NCI-H2107 treated with DMSO at 0.1 percent for 48 hours (cell line): ENCODE measurements around the gene FRY.

Source experiments
- DNase-seq: peaks from one replicate; lab custom pipeline; 2025; ENCODE audit not compliant: unreplicated experiment; lab: John Stamatoyannopoulos, UW

Gene FRY

DNA sequence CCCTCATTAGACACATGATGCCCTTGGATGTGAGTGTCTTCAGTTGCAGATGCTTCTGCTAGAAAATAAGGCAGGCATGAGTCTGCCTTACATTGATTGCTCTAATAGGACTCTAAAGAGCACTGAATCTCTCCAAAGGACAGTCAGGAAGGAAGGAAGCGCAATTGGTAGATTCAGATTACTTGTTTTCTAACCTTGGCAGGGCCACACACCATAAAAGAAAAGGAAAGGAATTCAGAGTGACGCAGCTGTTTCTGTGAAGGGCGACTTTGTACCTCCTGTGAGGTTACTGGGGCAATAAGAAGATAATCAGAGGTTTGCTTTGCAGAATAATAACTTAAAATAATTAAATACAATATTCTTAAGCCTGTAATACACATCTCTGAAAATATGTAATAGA, 48.0 kb downstream of the FRY start:
- no peak for DNase-seq

DNA sequence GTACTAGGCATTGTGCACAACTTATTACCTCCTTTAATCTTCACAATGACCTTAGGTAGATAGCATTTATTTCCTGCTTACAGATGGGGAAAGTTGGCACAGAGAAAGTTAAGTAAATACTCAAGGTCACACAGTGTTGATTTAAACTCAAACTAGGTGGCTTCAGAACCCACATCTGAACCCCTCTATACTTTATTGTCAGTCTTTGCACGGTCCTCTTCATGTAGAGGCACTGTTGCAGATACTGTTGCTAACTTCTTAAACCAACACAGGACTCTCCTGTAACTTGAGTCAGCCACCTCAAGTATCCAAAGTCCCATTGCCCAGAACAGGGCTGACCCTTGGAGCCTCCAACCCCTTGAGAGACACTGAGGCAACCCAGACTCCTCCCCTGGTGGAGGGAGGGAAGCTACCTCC, 48.8 kb downstream of the FRY start:
- DNase-seq = no peak

DNA sequence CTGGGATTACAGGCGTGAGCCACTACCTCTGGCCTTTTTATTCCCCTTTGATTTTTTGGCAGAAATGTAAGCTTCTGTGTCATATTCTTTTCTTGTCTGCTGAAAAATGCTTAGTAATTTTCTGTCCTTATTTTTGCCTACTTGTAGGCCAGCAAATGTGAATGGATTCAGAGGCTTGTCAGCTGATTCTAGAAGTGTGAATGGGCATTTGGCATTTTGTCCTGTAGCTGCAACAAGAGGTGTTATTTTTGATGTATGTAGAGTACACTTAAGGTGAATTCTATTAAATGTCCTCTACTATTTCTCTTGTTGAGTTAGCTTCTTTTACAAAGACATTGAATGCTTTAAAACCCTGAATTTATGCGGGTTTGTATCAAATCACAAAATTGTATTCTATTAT, 50.0 kb downstream of the FRY start:
- DNase-seq = no peak

DNA sequence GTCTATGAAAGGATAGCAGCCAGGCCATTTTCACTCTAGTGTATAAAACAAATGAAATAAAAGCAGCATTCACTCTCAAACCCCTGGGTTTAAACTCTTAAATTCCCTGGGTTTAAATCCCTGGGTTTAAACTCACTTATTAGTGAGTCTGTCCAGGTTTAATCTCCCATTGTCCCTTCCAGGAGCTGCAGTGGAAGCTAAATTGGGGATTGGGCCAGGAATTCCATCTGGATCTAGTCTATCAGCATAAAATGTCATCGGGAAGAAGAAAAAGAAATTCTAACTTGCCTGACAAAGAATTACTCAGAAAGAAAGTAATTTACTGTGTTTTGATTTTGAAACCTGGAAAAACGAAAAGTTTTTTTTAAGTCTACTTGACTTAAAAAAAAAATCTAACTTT, 54.8 kb downstream of the FRY start:
- no peak for DNase-seq

DNA sequence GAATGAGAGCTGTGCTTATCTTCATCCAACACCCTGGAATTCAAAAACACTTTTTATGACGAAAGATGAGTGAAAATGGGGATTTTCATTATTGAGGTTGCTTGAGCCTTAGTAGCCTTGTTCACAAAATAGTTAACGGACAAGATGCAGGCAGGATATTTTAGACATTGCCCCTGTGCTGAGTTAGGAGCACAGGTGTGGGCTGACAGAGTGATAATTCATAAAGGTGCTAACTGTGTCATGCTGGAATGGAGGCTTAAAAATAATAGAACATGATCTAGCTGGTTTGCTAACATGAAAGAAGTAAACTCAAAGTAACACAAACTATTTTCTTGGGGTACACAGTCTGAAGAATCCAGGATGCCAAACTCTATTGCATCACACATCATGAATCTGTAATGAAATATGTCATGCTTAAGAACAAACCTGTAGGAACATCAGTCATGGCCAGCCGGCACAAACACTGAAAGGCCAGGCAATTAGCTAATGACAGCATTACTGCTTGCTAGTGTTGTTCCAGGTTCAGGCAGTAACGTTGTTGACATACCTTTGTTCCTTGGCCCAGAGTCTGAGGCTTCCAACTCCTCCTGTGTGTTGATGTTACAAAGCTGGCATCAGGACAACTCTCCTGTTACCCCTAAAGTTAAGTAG, 55.3 kb downstream of the FRY start:
- DNase-seq = no peak

DNA sequence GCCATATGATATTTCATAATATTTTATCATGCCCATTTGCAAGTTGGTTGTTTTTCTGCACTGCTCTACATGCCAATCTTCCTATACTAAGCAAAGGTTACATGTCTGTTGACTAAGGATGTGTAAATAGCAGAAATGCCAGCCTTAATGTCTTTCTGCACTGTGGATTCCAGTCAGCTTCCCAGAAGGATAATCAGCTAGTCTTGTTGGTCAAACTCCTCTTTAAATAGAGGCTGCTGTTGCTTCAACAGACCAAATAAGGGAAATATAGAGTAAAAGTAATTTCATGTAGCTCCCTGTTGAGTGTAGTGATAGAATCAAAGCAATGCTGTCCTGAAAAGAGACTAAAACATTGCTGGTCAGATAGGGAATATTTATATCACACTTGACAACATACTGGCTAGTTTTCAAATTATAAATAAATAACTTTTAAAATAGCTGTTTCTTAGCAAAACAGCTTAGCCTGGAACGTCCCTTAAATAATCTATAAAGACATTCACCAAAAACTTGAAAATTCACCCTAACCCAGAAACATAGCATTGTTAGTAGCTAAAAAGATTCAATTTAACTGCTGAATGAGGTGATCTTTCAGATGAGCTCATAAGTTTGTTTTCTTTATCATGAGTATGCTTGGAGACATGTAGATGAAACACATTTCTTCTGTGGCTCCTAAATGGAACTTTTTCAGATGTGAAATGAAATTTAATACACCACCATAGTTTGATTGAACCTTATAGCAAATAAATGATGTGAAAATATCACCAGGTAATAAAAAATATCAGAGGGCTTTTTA, 56.6 kb downstream of the FRY start:
- DNase-seq = no peak

DNA sequence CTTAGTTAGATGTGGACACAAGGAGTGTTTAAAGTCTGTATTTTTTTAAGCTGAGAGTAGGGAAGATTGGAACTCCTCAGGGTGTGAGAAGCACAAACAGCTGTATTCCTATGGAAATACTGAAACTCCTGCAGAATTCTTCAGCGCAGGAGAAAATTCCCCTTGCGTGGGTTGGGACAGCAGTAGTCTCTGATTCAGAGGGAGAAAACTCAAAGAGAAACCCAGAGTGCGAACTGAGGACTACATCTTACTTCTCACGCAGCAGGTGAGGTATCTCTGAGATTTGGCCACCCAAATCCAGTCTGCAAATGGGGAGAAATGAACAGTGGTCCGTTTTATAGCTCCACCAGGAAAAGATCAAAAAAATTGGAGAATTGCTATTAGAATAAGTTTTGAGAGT, 60.9 kb downstream of the FRY start:
- DNase-seq = no peak

DNA sequence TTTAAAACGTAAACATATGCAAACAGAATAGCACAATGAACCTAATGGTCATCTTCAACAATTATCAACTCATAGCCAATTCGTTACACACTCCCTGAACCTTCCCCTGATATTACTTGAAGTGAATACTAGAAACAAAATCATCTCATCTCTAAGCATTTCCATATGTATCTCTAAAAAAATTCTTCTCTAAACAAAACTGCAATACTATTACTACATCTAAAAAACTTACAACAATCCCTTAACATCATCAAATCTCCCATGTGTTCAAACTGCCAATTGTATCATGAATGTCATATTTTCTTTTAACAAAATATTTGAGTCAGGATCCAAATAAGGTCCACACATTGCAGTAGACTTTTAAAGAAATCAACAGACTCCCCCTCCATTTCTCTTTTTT, 61.4 kb downstream of the FRY start:
- DNase-seq = no peak

DNA sequence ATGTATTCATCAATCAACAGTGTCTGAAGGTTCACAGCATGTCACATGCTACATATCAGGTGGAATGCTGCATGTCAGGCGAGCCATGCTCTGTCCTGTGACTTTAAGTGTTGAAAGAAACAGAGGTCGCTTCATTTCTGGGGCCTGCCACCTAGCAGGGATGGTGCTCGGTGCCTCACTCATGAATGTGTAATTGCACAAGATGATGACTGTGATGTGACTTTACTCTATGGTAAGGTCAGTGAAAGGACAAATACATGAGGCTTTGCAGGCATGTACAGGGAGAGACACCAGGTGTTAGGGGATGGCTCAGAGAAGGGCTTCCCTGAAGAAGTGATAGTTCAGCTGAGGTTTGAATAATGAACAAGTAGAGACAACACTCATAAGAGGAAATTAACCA, 66.7 kb downstream of the FRY start:
- no peak for DNase-seq

DNA sequence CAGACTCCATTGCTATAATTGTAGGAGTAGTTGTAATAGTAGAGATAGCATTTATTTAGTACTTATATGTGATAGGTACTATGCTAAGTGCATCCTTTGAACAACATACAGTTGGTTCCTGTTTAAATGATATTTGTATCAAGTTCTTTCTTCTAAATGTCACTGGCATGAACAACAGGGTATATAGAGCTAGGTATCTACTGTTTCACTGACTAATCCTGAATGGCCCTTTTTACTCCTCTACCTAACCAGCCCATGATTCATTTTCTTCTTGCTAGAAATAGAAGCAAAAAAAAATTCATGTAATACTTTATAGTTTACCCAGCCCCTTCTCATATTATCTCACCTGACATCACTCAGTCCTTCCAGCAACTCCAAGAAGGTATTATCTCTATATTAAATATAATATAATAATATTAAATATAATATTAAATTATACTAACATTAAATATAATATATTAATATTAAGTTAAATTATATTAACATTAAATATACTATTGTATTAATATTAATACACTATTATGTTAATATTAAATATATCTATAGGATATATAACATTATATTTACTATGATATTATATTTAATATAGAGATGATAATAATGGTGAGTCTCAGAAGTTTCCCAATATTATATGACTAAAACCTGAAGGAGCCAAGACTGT, 74.2 kb downstream of the FRY start:
- DNase-seq = no peak

DNA sequence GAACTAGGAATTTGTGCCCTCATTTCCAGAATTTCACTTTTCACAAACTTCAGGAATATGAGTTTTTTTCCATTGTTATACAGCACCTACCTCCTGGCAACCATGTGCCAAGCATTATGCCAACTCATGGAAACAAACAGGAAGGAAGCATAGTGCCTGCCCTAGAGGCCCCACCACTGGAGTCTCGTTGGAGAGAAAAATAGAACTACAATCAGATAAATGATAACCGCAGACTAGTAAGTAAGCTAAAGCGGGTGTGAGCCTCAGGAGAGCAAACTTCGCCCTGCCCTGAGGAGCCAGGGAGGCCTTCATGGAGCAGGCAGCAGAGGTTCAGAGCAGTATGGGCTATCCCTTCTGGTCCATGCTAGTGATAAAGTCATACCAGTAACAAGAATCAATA, 75.9 kb downstream of the FRY start:
- DNase-seq = no peak

DNA sequence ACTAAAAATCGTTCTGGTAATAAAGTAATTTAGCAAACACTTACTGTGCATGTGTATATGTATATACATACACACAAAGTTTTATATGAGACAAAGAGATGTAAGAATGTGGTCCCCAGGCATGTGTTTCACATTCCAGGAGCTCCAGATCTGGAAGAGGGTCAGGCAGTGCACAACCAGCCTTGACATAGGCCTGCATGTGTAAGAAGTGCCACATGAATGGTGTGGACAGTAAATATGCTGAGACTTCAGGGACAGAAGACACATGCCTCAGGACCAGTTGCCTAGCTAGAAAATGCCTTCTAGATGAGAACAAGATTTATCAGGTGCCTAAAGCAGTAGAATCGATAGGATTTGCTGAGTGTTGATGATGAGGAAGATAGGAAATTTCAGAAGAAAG, 76.4 kb downstream of the FRY start:
- DNase-seq = no peak

DNA sequence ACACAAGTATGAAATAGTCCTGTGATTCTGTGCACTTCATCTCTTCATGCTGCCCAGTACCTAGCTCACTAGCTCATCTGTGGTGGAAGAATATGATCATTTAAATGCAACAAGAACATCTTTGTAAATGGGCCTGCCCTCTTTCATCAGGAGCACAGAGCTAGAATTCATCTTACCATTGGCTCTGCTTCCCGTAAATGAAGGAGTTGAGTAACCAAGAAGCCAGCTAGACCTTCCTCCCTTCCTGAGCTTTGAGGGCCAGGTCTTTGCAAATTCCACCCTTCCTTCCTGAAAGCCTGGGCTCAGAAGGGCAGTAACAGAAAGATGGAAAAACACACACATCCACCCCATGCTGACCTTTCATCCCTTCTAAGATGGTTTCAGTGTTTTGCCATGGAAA, 82.0 kb downstream of the FRY start:
- DNase-seq = no peak

DNA sequence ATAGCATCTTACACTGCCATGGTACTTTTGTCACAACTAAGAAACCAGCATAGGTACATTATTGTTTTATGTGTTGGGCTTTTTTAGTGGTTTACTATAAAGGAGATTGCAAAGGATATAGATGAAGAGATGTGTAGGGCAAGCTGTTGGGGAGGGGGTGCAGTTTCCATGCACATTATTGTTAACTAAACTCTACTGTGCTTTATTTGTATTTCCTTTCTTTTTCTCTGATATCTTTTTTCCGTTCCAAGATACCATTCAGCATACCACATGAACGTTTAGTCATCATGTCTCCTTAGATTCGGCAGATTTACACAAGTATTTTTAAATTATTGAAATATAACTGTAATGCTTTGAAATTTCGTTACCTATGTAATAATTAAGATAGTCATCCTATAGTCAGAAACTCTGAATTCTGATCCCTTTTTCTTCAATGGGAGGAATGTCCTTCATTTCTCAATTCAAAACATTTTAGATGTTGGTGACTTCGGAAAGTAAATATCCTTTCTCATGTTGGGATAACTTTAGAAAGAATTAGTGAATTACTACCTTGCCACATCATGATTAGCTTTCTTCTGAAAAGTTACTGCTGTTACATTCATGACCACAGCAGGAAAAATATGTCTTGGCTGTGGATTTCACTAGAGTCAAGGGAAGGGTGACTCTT, 82.8 kb downstream of the FRY start:
- DNase-seq = no peak

DNA sequence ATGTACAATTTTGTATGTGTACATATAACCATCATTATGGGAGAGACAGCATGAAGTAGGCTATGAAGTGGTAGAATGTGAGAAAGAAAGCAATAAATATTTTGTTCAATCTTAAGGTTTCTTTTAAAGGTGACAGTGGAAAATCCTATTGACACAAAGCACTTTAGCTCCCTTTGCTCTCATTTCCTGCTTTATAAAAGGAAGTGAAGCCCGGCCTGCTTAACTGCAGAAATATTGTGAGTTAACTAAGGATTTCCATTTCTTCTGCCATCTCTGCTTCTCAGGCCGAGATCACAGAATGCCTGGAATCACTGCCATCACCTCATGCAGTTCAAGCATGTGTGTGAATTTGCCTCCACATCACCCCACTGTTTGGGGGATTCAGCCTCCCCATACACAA, 83.5 kb downstream of the FRY start:
- DNase-seq = no peak

DNA sequence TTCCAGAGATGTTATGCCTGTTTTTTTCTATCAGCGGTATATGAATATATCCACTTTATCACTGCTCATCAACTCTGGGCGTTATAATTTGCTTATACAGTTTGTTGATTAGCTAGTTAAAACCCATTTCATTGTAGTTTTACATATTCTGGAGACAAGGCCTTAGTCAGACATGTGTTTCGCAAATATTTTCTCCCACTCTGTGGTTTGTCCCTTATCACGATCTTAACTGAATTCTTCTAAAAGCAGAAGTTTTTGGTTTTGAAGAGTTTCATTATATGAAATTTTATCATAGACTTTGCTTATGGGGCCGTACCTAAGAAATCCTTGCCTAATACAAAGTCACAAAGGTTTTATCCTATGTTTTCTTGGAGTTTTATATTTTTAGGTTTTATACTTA, 84.6 kb downstream of the FRY start:
- no peak for DNase-seq

DNA sequence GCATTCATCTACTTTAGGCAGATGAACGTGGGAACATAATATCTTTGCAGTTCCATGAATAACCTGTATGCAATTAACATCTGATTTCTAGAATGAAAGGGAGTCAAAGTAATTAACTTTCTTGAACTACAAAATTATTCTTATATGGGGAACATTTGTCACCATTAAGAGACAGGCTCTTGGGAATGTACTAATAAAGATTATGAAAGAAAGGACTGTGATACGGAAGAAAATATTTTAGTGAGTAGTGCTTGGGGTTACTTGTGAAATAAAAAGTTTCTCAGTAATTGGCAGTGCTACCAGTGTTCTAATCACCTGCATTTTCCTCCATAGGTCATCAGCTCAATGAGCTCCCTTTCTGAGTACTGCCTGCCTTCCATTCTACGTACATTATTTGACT, 85.4 kb downstream of the FRY start:
- DNase-seq = no peak

DNA sequence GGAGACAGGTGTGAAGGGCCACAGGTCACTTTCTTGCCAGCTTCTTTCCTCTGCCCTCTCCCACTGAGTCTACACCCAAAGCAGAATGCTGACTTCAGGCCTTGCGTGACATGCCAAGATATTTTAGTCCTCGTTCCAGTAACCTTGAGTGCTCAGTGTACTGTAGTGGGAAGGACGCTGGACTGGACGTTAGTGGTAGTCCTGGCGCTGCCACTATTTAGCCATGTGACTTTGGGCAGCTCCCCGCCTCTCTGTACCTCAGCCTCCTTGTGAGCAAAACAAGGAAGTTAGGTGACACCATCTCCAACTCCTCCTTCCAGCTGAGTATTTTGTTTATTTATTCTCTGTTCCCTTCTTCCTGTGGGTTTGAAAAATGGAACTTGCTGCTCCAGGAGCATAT, 86.1 kb downstream of the FRY start:
- no peak for DNase-seq

DNA sequence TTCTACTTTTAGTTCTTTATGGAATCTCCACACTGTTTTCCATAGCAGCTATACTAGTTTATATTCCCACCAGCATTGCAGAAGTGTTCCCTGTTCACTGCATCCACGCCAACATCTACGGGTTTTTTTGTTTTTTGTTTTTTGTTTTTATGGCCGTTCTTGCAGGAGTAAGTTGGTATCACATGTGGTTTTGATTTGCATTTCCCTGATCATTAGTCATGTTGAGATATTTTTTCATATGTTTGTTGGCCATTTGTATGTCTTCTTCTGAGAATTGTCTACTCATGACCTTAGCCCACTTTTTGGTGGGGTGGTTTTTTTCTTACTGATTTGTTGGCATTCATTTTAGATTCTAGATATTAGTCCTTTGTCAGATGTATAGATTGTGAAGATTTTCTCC, 89.7 kb downstream of the FRY start:
- no peak for DNase-seq

DNA sequence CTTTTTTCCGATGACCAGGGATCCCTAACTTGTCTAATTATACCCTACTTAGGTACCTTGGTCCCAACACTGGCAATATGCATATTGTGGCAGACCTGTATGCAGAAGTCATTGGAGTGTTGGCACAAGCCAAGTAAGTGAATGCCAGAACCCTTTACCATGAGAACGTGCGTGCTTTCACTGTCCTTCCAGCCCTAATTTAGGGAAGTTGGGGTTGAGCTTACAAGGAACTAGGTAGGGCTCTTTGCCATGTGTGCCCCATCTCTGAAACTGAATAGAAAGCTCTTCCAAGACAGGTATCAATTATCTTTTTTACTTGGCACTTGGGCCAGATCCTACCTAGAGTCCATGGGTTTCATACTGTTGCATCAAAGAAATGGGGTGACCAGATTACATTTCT, 93.2 kb downstream of the FRY start:
- no peak for DNase-seq

DNA sequence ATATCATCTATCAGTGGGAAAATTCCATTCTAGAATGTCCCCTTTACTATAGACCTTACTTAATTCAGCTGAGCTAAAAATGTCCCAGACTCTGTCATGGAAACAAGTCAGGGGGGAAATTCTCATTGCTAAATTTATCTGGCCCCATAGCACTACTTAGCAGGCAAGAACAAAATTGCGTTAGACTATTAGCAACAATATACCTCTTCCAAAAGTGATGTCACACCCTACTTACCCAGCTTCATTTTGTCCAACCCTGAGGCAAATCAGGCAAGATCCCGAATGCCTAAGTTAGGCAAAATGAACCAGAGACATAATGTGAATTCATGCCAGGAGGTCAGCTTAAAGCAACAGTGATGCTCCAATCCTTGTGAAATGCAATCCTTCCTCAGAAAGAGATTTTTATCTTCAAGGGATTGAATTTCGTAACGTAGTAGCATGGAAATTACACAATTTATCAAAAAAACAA, 93.7 kb downstream of the FRY start:
- no peak for DNase-seq

DNA sequence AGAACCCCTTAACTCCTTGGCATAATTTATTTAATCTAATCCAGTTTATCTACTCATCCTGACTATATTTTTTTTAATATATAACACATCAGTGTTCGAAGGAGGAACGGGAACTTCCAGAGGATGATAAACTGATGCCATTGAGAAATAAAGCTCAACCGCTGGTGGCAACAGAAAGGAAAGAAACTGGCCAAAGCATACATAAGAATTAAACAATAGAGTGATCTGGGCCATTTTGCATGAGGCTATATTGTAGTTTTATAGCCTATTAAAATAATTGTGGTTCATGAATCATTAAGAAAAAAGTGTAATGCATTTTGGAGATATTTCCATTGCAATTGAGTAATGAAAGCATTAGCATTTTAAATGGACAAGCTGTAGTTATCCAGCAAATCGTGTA, 94.2 kb downstream of the FRY start:
- no peak for DNase-seq
